SKM-1 (cell line): ENCODE results near the gene RNF214.
A peak's percentile ranks its signal among the peaks of the same experiment; 100 is the strongest.
"Not testable (repeated sequence)": the region's sequence is repeated elsewhere in the genome, so short reads cannot be mapped to it uniquely, and the experiment has no call there.

ENCODE experiments used
- DNase-seq: peaks from one replicate; lab custom pipeline; 2025; ENCODE audit not compliant: unreplicated experiment; lab: John Stamatoyannopoulos, UW

The RNF214 gene

GRCh38 chr11:117313091-117313490, 80.6 kb downstream of the RNF214 start:
- peak; percentile 73 for DNase-seq

DNA sequence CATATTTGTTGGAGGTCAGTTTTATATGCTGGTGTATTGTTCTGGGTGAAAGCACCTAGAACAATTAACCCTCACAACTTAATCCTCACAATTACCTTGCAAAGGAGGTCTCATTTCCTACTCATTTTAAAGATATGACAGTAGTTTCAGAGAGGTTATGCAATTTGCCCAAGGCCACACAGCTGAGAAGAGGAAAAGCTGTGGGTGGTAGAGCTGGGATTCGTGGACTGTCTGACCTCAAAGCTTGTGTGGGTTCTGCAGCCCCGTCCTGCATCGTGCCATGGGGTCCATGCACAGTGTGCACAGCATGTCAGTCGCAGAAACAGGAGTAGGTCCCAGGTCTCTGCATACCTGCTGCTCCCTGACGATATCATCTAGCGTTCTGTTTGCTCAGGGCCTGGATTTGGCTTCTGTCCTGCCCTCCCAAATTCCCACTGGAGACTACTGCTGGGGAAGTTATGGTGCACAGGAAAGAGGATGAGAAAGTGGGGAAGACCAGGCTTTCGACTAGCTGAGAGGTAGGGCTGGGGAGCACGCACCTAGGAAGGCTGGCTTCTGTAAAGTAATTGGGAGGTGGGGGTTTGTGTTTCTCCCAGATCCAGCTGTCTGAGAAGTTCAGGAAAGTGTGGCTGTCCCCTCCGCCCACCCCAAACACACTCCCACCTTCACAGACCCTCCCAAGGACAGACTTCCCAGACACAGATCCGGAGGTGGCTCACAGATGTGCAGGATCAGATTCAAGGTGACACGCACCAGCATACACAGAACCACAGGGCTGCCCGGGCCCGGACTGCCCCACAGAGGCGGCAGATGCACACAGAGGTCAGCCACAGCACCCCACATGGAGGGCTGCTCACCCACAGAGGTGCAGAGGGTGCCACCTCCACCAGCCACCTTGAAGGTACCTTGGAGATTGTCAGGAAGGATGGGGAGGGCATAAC, 81.6 kb downstream of the RNF214 start:
- DNase-seq, result no peak

DNA sequence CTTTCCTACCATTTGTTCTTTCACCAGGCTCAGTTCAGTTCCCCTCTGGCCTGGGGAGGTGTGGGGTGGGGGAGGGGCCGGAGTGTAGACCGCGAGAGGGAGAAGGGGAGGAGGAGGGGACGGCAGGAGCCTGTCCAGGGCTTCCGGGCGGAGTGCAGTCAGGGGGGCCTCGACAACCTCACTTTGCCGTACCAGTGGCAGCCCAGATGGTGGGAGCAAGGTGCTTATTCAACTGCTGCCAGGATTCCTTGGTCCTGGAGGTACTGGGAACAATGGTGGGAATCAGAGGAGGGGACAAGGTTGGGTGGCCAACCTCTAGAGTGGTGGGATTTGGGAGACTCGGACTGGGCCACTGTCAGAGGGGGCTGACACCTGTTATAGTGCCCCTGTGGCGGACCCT, 82.4 kb downstream of the RNF214 start:
- DNase-seq, result no peak

DNA sequence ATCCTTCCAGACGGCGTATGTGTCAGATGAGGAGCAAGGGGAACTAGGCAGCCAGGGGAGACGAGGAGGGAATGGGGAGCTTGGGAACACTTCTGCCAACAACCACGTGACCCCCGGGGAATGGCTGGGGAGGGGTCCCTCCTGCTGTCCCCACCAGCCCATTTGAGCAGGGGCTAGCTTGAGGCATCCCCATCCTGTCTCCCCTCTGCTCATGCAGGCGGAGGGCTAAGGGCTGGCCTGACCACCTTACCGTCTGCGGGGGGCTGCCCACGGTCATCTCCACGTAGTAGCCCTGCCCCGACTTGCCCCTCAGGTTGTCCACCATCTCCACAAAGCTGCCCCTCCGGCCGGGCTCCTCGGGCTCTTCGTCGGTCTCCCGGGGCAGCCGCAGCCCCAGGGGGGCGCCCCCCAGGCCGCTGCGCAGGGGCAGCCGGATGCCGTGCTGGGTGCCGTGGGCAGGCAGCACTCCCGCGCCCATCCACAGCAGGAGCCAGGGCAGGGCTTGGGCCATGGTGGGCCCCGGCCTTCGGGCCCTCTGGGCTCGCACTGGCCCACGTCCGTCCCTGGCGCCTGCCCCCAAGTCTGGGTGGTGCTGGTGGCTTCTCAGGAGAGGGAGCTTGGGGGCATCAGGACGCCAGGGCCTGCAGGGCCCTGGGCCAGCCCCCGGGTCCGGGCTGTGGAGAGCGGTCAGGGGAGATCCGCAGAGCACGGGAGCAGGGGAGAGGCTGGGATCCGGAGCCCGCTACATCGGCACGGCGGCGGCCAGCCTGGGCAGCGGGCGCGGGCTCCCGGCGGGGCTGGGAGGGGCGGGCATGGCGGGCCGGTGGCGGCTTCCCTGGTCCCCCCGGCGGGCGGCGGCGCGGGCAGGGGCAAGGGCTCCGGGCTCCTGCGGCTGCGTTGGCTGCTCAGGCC, 83.1 kb downstream of the RNF214 start:
- no peak for DNase-seq

GRCh38 chr11:117316197-117316961, 83.9 kb downstream of the RNF214 start, which contains the start of gene BACE1:
Gene BACE1 (minus strand): TSS chr11:117316256. CDS start chr11:117315795, 461 bp downstream.
- no peak for DNase-seq

DNA sequence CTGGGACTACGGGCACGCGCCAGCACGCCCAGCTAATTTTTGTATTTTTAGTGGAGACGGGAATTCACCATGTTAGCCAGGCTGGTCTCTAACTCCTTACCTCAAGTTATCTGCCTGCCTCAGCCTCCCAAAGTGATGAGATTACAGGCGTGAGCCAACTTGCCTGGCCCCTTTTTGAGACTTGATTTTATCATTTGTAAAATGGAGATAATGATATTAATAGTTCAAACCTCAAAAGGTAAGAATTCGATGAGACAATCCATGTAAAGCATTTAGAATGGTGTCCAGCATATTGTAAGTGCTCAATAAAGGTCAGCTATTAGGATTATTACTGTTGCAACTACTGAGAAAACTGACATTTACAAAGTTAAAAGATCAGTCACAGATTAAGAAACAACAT, 86.3 kb downstream of the RNF214 start:
- no peak for DNase-seq

DNA sequence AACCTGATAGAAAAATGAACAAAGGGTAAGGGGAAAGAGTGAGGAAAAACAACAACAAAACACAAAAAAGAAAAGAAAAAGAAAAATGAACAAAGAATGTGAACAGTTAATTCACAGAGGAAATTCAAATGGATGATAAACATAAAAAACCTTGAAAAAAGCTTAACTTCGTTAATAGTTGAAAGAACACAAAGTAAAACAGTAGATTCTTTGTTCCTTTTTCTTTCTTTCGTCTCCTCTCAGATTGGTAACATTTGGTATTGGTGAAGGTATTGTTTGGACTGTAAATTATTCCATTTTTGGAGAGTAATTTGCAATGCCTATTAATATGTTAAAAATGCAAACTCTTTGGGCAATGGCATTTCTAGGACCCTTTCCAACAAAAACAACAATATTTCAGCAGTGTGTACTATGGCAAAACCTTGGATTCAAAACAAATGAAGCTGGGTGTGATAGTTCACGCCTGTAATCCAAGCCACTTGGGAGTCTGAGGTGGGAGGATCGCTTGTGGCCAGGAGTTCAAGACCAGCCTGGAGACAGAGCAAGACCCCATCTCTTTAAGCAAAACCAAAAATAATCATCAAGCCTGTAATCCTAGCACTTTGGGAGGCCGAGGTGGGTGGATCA, 86.9 kb downstream of the RNF214 start:
- DNase-seq, result no peak

DNA sequence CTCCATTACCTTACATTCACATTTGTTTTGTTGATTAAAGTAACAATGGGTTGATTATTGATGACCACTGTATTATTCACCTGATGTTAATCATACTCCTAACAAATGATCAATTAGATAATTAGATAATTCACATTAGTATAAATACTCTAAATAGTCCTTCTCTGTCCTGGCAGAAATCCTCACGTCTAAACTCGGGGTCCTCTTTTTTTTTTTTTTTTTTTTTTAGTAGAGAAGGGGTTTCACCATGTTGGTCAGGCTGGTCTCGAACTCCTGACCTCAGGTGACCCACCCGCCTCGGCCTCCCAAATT, 94.7 kb downstream of the RNF214 start:
- not testable (repeated sequence) for DNase-seq

GRCh38 chr11:117327567-117328374, 95.3 kb downstream of the RNF214 start, which contains the start of gene CEP164:
Gene CEP164 (plus strand): TSS chr11:117327854. CDS start chr11:117338587, 10,733 bp downstream.
- DNase-seq, result peak; percentile 94

GRCh38 chr11:117328375-117329010, 96.0 kb downstream of the RNF214 start:
- no peak for DNase-seq

- no peak for DNase-seq
Observed at GRCh38 chr11:117332843-117333242, 100.4 kb downstream of the RNF214 start.

GRCh38 chr11:117333917-117334316, 101.4 kb downstream of the RNF214 start:
- DNase-seq, result no peak

DNA sequence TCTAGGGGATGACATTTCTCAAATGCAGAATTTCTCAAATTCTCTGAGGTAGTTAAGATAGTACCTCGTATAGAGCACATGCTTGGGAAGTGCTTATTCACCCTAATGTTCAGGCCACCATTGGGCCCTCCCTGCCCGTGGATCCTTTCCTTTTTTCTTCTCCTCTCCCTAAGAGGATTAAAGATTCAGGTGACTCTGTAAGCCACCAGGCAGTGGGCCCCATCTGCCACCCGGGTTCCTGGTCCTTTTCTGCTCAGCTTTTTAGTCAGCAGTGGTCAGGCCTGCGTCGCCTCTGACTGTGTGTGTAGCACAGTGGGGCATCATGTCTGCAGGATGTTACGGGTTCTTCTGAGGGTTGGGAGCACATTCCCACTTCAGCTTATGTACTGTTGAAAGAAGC, 102.4 kb downstream of the RNF214 start:
- no peak for DNase-seq

DNA sequence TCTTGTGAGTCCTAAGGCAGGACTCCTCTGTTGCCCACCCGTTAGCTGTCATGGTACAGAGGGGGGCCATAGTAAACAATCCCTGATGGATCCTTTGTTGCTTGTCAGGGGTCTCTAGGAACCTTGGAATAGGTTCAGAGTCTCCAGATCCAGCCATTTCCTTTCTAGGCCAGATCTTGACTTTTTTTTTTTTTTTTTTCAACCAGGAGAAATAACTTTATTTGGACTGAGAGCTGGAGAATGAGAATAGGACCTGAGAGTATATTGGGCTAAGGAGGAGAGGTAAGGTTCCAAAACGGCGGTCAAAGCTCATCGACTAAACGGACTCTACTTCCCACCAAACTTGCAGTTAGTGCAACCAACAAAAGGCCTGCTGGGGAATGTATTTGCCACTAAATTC, 102.9 kb downstream of the RNF214 start:
- DNase-seq, result no peak
